Aorta (tissue), 5 donors: ENCODE data around the gene SUMO3. TPM values are rescaled to one million over a fixed set of nuclear protein-coding genes. Genes with fewer than 3 reads are reported as not detected.
A peak's percentile ranks its signal among the peaks of the same experiment; 100 is the strongest.

Source experiments
- ATAC-seq: fragments of 200-7000 bp; cut with Tn5 transposase; one replicate; pipeline ENCODE4 v1.9.1; 2022; ENCODE audit warnings: moderate library complexity; ENCODE audit not compliant: low FRiP score
- DNase-seq, 2 donors: peaks; one replicate each; pipeline ENCODE4 v3.0.0-alpha.2; 2020
- H3K27ac ChIP-seq, 2 donors: one replicate each; pipeline ENCODE4 v1.5.1; 2013; ENCODE audit warnings: low read length in 2 of 2, mild to moderate bottlenecking in 2 of 2, moderate library complexity in 2 of 2, control low read depth in 1 of 2, inconsistent platforms in 1 of 2, low read depth in 1 of 2
- H3K27me3 ChIP-seq, 2 donors: one replicate each; pipeline ENCODE4 v1.6.1; 2013; ENCODE audit warnings: control low read depth in 1 of 2, low read length in 1 of 2, mild to moderate bottlenecking in 1 of 2, moderate library complexity in 1 of 2; ENCODE audit not compliant: insufficient read depth in 2 of 2, control insufficient read depth in 1 of 2
- H3K36me3 ChIP-seq, 2 donors: one replicate each; pipeline ENCODE4 v1.6.1; 2013; ENCODE audit warnings: control low read depth in 1 of 2, low read length in 1 of 2, mild to moderate bottlenecking in 1 of 2; ENCODE audit not compliant: insufficient read depth in 2 of 2, control insufficient read depth in 1 of 2
- H3K4me1 ChIP-seq, 2 donors: one replicate each; pipeline ENCODE4 v1.6.1; 2013; ENCODE audit warnings: low read length in 2 of 2, control low read depth in 1 of 2, mild to moderate bottlenecking in 1 of 2, moderate library complexity in 1 of 2; ENCODE audit not compliant: insufficient read depth in 2 of 2, control insufficient read depth in 1 of 2
- H3K4me3 ChIP-seq, 2 donors: one replicate each; pipeline ENCODE4 v1.5.1; 2013; ENCODE audit warnings: low read length in 2 of 2, control low read depth in 1 of 2, mild to moderate bottlenecking in 1 of 2
- H3K9me3 ChIP-seq: one replicate; pipeline ENCODE4 v1.6.1; 2013; ENCODE audit warnings: mild to moderate bottlenecking, low read length; ENCODE audit not compliant: control insufficient read depth
- WGBS, 2 donors: extraction: QIAGEN DNeasy Blood & Tissue Kit; methylation state at CpG; one replicate each; pipeline ENCODE4 v1.1.7; 2013; 5-methylcytosine and 5-hydroxymethylcytosine counted together
- intact Hi-C, 2 donors: fragments of 100-400 bp; cut with DNase I; formaldehyde crosslinking; loops; one replicate each; pipeline versions ENCODE4 v1.14.2 to v1.15.0; 2022
- polyA plus RNA-seq, 2 donors: library from polyadenylated mRNA; stranded (reverse); fragments of 200-250 nt; gene quantifications; one replicate each; pipeline ENCODE4 v1.2.3, GENCODE V29; 2013
- total RNA-seq, 2 donors: library from RNA; stranded (reverse); fragmentation: NEBNext Ultra II Directional; extraction: Animal tissue kit (Norgen Biotek cat#: 25700); gene quantifications; one replicate each; pipeline ENCODE4 v1.2.1, GENCODE V29; 2021
- donor health status: healthy with polysubstance abuse.
- donor health status: Bipolar disorder and iron deficiency.
- donor health status: DM: no; HTN: no; CAD: no.
- donor health status: DM: no; HTN: no; CAD: no.
- donor health status: DM: yes; HTN: yes; CAD: no.

Gene SUMO3
- total and polyA plus RNA-seq, 4 donors: 35.7 to 88.0 (median 66.1) TPM

DNA sequence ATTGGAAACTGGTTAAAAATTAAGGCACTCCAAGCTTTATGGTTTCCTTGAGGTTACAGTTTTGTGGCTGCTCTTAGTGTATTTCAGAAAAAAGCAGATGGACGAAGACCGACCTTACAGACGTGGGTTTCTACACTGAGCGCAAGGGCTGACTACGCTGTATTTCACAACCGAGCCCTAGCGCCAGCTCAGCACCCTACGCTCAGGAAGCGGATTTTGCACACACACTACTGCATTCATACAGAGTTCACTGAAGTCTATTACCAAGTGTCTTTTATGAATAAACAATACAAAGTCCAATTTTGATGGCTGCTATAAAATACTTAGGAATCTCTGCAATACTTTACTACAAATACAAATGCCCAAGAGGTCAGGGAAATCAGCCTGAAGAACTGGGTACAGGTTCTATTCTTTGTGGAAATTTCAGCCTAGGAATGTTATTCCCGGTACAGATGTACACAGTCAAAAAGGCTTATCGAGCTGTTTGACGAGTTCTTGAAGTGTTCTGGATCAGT is 31.8 kb upstream of the SUMO3 start:
- H3K27ac ChIP-seq: no peak overlapping the region
- H3K36me3 ChIP-seq: peaks cover 9 to 10% of the 10 kb centered on the region in 2 donors
- no peaks in the 10 kb centered on the region for H3K4me1 ChIP-seq
- 91 to 97% methylated on average over 12 of the region's 12 CpGs for WGBS, 2 donors
- intact Hi-C loops: no loop called here
- no peaks in the 10 kb centered on the region for H3K27me3 ChIP-seq
- no peaks in the 10 kb centered on the region for H3K9me3 ChIP-seq
- DNase-seq (peak in 1 of 2 donors; percentile 52), ATAC-seq (no peak)
- H3K4me3 ChIP-seq: no peak overlapping the region

GRCh38 chr21:44848821-44849521 is 31.1 kb upstream of the SUMO3 start:
- H3K36me3 ChIP-seq: peaks cover 8 to 9% of the 10 kb centered on the region in 2 donors
- 93 to 94% methylated on average over 36 of the region's 36 CpGs for WGBS, 2 donors
- peak; percentile 29 to 73 for DNase-seq

DNA sequence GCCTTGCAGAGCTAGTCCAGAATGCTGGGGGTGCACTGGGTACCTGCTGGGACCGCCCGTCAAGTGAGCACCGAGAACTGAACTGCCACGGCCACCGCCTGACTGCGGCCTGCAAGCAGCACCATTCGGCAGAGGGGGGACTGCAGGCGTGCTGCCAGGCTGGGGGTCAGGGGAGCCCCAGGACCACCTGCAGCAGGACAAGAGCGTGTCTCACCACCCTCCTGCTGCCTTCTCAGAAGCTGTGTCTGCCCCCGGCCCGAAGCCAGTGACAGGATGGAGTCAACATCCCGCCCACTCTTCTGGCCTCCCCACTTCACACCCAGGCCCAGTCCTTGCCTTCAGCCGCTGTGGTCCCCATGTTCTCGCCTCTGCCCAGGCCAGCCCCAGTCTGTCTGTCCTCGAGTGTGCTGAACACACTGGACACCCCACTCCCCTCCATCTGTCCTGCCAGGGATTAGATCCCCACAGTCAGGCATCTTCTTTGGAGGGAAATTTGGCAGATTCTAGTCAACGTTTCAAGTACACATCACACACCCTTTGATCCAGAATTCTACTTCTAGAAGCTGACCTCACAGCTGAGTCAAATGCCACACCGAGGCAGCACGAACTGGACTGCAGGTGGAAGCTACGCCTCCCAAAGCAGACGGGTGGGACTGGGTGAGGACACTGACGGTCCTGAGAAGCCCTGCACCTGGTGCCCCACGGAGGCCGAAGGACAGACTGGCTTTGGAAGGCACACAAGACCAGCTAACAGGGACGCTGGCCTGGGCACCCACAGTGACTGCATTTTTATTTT is 29.6 kb upstream of the SUMO3 start:
- Histone ChIP-seq H3K36me3 (peaks cover 6 to 8% of the 10 kb centered on the region in 2 donors), H3K4me1 (no peaks in the 10 kb centered on the region), H3K4me3 (no peak overlapping the region), H3K9me3 (no peaks in the 10 kb centered on the region), H3K27ac (no peak overlapping the region), H3K27me3 (no peaks in the 10 kb centered on the region)
- ATAC-seq (no peak), DNase-seq (peak in 1 of 2 donors; percentile 75)
- intact Hi-C loops: no loop called here
- WGBS, 2 donors: 79 to 81% methylated on average over 23 to 24 of the region's 24 CpGs

More at GRCh38 chr21:44848821-44849521, 31.1 kb upstream of the SUMO3 start:
- H3K4me3 ChIP-seq: no peak overlapping the region
- no peak overlapping the region for H3K27ac ChIP-seq
- H3K4me1 ChIP-seq: no peaks in the 10 kb centered on the region
- H3K27me3 ChIP-seq: no peaks in the 10 kb centered on the region
- intact Hi-C loops: no loop called here
- H3K9me3 ChIP-seq: no peaks in the 10 kb centered on the region
- no peak for ATAC-seq

DNA sequence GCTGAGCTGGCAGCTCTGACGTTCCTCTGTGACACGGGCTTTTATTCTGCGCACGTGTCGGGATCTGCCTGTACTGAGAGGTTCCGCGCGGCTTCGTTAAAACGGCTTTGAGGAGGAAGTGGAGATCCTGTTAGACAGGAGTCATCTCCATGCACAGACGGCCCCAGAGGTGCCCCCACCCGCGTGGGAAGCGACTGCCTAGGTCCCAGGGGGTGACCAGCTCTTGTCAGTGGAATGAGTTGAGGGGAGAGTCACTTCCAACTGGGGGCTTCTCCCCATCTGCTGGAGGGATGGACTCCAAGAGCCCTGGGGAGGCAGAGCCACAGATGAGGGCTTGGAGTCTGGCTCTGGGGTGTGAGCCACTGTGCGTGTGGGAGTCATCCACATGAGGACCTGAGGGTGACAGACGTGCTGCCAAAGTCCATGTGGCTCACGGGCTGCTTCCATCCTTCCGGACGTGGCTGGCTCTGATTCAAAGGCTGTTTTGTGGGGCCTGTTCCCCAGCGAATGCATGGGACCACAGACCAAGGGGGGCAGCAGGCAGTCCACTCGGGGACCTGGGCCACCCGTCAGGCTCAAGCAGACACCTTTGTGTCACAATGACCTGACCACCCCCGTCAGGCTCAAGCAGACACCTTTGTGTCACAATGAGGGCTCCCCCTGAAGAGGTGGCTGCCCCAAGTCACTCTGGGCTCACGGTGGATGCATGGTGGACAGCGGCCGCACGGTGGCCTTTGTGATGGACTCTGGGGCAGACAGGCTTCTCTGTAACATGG is 28.8 kb upstream of the SUMO3 start:
- ATAC-seq: peak; percentile 60

DNA sequence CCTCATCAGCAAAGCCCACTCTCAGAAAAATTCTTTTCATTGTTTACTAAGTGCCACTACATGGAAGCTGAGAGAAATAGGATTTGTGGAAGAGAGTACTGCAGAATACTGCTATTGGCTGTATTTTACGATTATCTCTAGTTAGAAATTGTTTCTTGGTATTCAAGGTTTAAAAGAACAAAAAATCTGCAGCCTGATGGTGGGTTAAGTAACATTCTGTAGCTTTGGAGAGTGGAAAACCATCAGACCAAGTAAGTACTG is 28.3 kb upstream of the SUMO3 start:
- DNase-seq: no peak
- H3K36me3 ChIP-seq: peaks cover 6 to 7% of the 10 kb centered on the region in 2 donors
- no peak for ATAC-seq
- no peak overlapping the region for H3K4me3 ChIP-seq
- H3K27me3 ChIP-seq: no peaks in the 10 kb centered on the region
- intact Hi-C loops: no loop called here
- no peaks in the 10 kb centered on the region for H3K4me1 ChIP-seq
- WGBS, 2 donors: 12% methylated on average over 1 of the region's 1 CpG
- no peaks in the 10 kb centered on the region for H3K9me3 ChIP-seq
- no peak overlapping the region for H3K27ac ChIP-seq

More for the DNA sequence above, 28.8 kb upstream of the SUMO3 start:
- 35 to 38% methylated on average over 27 of the region's 27 CpGs for WGBS, 2 donors
- Histone ChIP-seq H3K4me3 (no peak overlapping the region), H3K27ac (no peak overlapping the region), H3K27me3 (no peaks in the 10 kb centered on the region), H3K36me3 (peaks cover 6 to 8% of the 10 kb centered on the region in 2 donors), H3K9me3 (no peaks in the 10 kb centered on the region), H3K4me1 (no peaks in the 10 kb centered on the region)
- intact Hi-C loops: no loop called here
- peak; percentile 84 to 85 for DNase-seq

DNA sequence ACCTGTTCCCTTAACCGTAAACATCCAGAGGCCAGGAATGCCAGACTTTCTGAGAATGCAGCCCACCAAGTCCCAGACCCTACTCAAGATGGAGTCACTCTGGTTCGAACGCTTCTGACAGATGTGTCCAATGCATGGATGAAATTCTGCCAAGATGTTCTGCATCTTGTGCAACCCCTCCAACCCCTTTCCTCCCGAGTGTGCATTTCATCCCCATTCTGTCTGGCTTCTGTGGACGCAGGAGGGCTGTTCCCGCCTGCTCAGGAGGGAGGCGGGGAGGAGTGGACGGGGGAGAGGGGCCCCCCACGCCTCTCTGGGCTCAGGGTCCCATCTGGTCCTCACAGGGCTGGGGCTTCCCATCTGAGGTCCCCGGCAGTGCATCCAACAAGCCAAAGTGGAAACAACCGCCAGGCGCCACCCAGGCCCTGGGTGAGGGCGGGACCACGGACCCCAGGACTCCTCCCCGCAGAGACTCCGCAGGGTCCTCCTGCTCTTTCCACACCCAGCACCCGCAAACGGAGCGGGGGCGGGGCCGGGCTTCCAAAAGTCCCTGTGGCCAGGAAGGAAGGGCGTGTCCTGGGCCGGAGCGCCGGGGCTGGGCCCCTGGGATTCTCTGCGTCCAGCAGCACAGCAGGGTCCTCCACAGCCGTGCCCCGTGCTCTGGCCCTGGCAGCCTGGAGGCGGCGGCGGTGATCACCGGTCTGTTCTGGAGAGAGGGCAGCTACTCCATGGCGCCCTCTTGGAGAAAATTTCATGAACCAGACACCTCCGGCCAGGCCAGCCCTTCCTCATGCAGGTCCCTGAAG is 27.8 kb upstream of the SUMO3 start:
- Histone ChIP-seq H3K27ac (no peak overlapping the region), H3K4me1 (no peaks in the 10 kb centered on the region), H3K27me3 (no peaks in the 10 kb centered on the region), H3K36me3 (peaks cover 6 to 7% of the 10 kb centered on the region in 2 donors), H3K4me3 (no peak overlapping the region), H3K9me3 (no peaks in the 10 kb centered on the region)
- DNase-seq: peak; percentile 82 to 91
- peak; percentile 73 for ATAC-seq
- intact Hi-C loops: no loop called here
- 11% methylated on average over 30 to 34 of the region's 34 CpGs for WGBS, 2 donors

DNA sequence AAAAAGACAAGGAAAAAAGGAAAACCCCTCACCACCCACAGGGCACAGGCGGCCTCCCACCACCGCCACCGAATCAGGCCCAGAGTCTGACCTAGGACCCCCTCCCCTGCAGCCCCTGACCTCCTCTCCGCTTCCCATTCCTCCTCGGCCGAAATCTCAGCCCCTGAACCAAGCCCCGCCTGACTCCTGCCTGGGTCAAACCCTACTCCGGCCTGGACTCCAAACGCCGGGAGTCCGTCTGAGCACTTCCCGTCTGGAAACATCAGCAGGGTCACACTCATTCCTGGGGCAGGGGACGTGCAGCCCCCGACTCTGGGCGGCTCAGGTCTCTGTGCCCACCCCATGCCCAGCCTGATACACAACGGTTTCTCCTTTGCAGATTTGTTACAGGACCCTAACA is 26.4 kb upstream of the SUMO3 start:
- Histone ChIP-seq H3K36me3 (no peaks in the 10 kb centered on the region), H3K27me3 (no peaks in the 10 kb centered on the region), H3K4me3 (no peak overlapping the region), H3K27ac (no peak overlapping the region), H3K4me1 (no peaks in the 10 kb centered on the region), H3K9me3 (no peaks in the 10 kb centered on the region)
- 59 to 66% methylated on average over 16 of the region's 16 CpGs for WGBS, 2 donors
- DNase-seq (no peak), ATAC-seq (no peak)
- intact Hi-C loops: no loop called here
